H9 (cell line): Measurements from ENCODE around the gene RPS17. TPM values are rescaled to one million over a fixed set of nuclear protein-coding genes. Genes with fewer than 3 reads are reported as not detected.

Experiments
- DNase-seq: peaks from one replicate; pipeline ENCODE4 v3.0.0-alpha.2; 2017
- H2AFZ ChIP-seq: one replicate; pipeline ENCODE4 v1.6.1; 2013; ENCODE audit warnings: mild to moderate bottlenecking, low read length, control low read depth, moderate library complexity
- H2AK5ac ChIP-seq: 2 replicates; pipeline ENCODE4 v1.6.1; 2013; ENCODE audit warnings: low read length, control low read depth, mixed read lengths; ENCODE audit not compliant: insufficient read length
- H2BK120ac ChIP-seq: one replicate; pipeline ENCODE4 v1.6.1; 2013; ENCODE audit warnings: low read depth, mild to moderate bottlenecking, low read length, control low read depth, inconsistent platforms; ENCODE audit not compliant: poor library complexity, severe bottlenecking
- H2BK12ac ChIP-seq: 2 replicates; pipeline ENCODE4 v1.6.1; 2013; ENCODE audit warnings: low read length, control low read depth, mixed read lengths, low read depth; ENCODE audit not compliant: insufficient read length
- H2BK15ac ChIP-seq: 2 replicates; pipeline ENCODE4 v1.6.1; 2013; ENCODE audit warnings: low read depth, low read length, control low read depth
- H2BK20ac ChIP-seq: one replicate; pipeline ENCODE4 v1.6.1; 2013; ENCODE audit warnings: low read depth, mild to moderate bottlenecking, low read length, control low read depth, inconsistent platforms; ENCODE audit not compliant: poor library complexity, severe bottlenecking
- H2BK5ac ChIP-seq: 2 replicates; pipeline ENCODE4 v1.6.1; 2013; ENCODE audit warnings: low read length, control low read depth, mixed read lengths; ENCODE audit not compliant: insufficient read length
- H3K14ac ChIP-seq: 2 replicates; pipeline ENCODE4 v1.6.1; 2013; ENCODE audit warnings: low read length, control low read depth; ENCODE audit not compliant: insufficient read depth
- H3K18ac ChIP-seq: 2 replicates; pipeline ENCODE4 v1.6.1; 2013; ENCODE audit warnings: low read depth, mild to moderate bottlenecking, mixed read lengths, low read length, control low read depth; ENCODE audit not compliant: insufficient read length
- H3K23ac ChIP-seq: 2 replicates; pipeline ENCODE4 v1.6.1; 2013; ENCODE audit warnings: low read length, control low read depth, mixed read lengths, low read depth; ENCODE audit not compliant: insufficient read length
- H3K23me2 ChIP-seq: 2 replicates; pipeline ENCODE4 v1.6.1; 2013; ENCODE audit warnings: low read depth, mild to moderate bottlenecking, mixed read lengths, low read length, control low read depth; ENCODE audit not compliant: insufficient read length, poor library complexity, severe bottlenecking
- H3K27ac ChIP-seq: 2 replicates; pipeline ENCODE4 v1.5.1; 2013; ENCODE audit warnings: low read length, control low read depth, mixed read lengths, low read depth; ENCODE audit not compliant: insufficient read length
- H3K27me3 ChIP-seq: 2 replicates; pipeline ENCODE4 v1.6.1; 2013; ENCODE audit warnings: low read length, control low read depth, inconsistent platforms; ENCODE audit not compliant: insufficient read depth
- H3K4ac ChIP-seq: 2 replicates; pipeline ENCODE4 v1.6.1; 2013; ENCODE audit warnings: low read depth, mild to moderate bottlenecking, control low read depth, inconsistent platforms, low read length, moderate library complexity
- H3K4me1 ChIP-seq: 2 replicates; pipeline ENCODE4 v1.6.1; 2013; ENCODE audit warnings: low read length, control low read depth, inconsistent platforms; ENCODE audit not compliant: insufficient read depth
- H3K4me2 ChIP-seq: 2 replicates; pipeline ENCODE4 v1.6.1; 2013; ENCODE audit warnings: low read length, control low read depth, mixed read lengths; ENCODE audit not compliant: insufficient read length, insufficient read depth
- H3K56ac ChIP-seq: 2 replicates; pipeline ENCODE4 v1.6.1; 2013; ENCODE audit warnings: low read depth, mild to moderate bottlenecking, mixed read lengths, low read length, control low read depth; ENCODE audit not compliant: insufficient read length
- H3K79me1 ChIP-seq: 2 replicates; pipeline ENCODE4 v1.6.1; 2013; ENCODE audit warnings: low read depth, mild to moderate bottlenecking, moderate library complexity, low read length, control low read depth, inconsistent platforms; ENCODE audit not compliant: insufficient read depth, poor library complexity, severe bottlenecking
- H3K79me2 ChIP-seq: 2 replicates; pipeline ENCODE4 v1.6.1; 2013; ENCODE audit warnings: low read length, control low read depth, inconsistent platforms; ENCODE audit not compliant: insufficient read depth
- H3K9ac ChIP-seq: 2 replicates; pipeline ENCODE4 v1.6.1; 2013; ENCODE audit warnings: low read length, control low read depth, mixed read lengths; ENCODE audit not compliant: insufficient read length; ENCODE audit errors: extremely low read depth
- H3K9me3 ChIP-seq: one replicate; pipeline ENCODE4 v1.6.1; 2013; ENCODE audit warnings: low read depth, low read length, inconsistent platforms; ENCODE audit not compliant: control insufficient read depth
- H3T11ph ChIP-seq: one replicate; pipeline ENCODE4 v1.6.1; 2013; ENCODE audit warnings: mild to moderate bottlenecking, low read length, control low read depth, inconsistent platforms
- H4K20me1 ChIP-seq: one replicate; pipeline ENCODE4 v1.6.1; 2013; ENCODE audit not compliant: control insufficient read depth, insufficient read length, insufficient read depth
- H4K5ac ChIP-seq: 2 replicates; pipeline ENCODE4 v1.6.1; 2013; ENCODE audit warnings: low read depth, mild to moderate bottlenecking, mixed read lengths, low read length, control low read depth; ENCODE audit not compliant: insufficient read length
- H4K8ac ChIP-seq: replicated peaks from 2 replicates; pipeline ENCODE4 v1.6.1; 2013; ENCODE audit warnings: low read length, control low read depth, mixed read lengths, low read depth; ENCODE audit not compliant: insufficient read length
- H4K91ac ChIP-seq: 2 replicates; pipeline ENCODE4 v1.6.1; 2013; ENCODE audit warnings: low read depth, mild to moderate bottlenecking, moderate library complexity, mixed read lengths, low read length, control low read depth; ENCODE audit not compliant: insufficient read length
- H3K27ac Mint-ChIP-seq, 3 experiments: 2 replicates in 2 of 3; 3 replicates in 1 of 3; pipeline ENCODE4 v1.8.0; 2020 to 2021; ENCODE audit warnings: mixed read lengths in 3 of 3, mild to moderate bottlenecking in 1 of 3, moderate library complexity in 1 of 3
- H3K27me3 Mint-ChIP-seq: 2 replicates; pipeline ENCODE4 v1.8.0; 2021; ENCODE audit warnings: low read depth, mild to moderate bottlenecking, moderate library complexity, mixed read lengths
- H3K36me3 Mint-ChIP-seq, 3 experiments: 2 replicates in 2 of 3; 3 replicates in 1 of 3; pipeline ENCODE4 v1.8.0; 2020 to 2021; ENCODE audit warnings: low read depth in 3 of 3, mixed read lengths in 3 of 3; ENCODE audit not compliant: insufficient read depth in 1 of 3
- H3K4me1 Mint-ChIP-seq, 2 experiments: 2 replicates each; pipeline ENCODE4 v1.8.0; 2020; ENCODE audit warnings: mixed read lengths in 2 of 2
- H3K4me3 Mint-ChIP-seq, 2 experiments: 2 replicates in 1 of 2; 3 replicates in 1 of 2; pipeline ENCODE4 v1.8.0; 2020 to 2021; ENCODE audit warnings: mild to moderate bottlenecking in 2 of 2, mixed read lengths in 2 of 2, moderate library complexity in 1 of 2
- H3K9me3 Mint-ChIP-seq, 2 experiments: 2 replicates in 1 of 2; 3 replicates in 1 of 2; pipeline ENCODE4 v1.8.0; 2020; ENCODE audit warnings: mild to moderate bottlenecking in 2 of 2, mixed read lengths in 2 of 2, moderate library complexity in 1 of 2
- WGBS: extraction: QIAGEN DNeasy Blood & Tissue Kit; methylation state at CpG from one replicate; pipeline ENCODE4 v1.1.7; 2013; ENCODE audit warnings: missing lambda C conversion rate, low lambda C conversion rate, mixed read lengths; ENCODE audit not compliant: insufficient read length; ENCODE audit errors: extremely low coverage; 5-methylcytosine and 5-hydroxymethylcytosine counted together
- total RNA-seq: library from RNA; stranded (reverse); gene quantifications from 2 replicates; pipeline ENCODE4 v1.2.1, GENCODE V29; 2021
- TF ChIP-seq, protein P1 (sequence below): fragments of 200-600 bp; sonication (generic); conservative IDR thresholded peaks from 3 replicates; pipeline ENCODE4 v1.8.0; 2021; ENCODE audit warnings: antibody characterized with exemption, mild to moderate bottlenecking

The RPS17 gene
- total RNA-seq, 1 experiment from 2014 or later: 2,597 TPM

DNA sequence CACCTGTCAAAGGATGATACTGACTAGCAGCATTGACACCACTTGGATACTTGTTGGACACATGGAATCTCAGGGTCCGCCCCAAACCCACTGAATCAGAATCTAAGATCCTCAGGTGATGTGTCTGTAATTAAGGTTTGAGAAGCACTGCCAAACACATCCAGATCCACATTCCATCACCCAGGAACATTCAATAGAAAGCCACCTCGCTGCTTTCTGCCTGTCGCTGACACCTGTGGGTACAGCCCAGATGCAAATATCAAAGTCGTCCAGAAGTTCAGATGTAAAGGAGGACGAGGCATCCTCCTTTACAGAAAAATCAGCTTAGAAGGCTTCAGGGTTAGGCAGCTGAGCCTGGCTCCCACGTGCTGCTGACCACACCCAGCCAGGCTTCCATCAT lies 5.2 kb upstream of the RPS17 start:
- H3K79me2 ChIP-seq: no peaks in the 10 kb centered on the region
- no peak overlapping the region for H2BK15ac ChIP-seq
- DNase-seq: no peak
- peaks cover 4% of the 10 kb centered on the region; the same call in 1 of the 2 replicates for H3K4me1 ChIP-seq
- H3K27me3 Mint-ChIP-seq: peaks cover 13% of the 10 kb centered on the region
- no peak overlapping the region for H2AFZ ChIP-seq
- H3K27me3 ChIP-seq: no peaks in the 10 kb centered on the region; the same call in 1 of the 2 replicates
- no peak overlapping the region for H2BK20ac ChIP-seq
- no peak overlapping the region for H3K18ac ChIP-seq
- no peak overlapping the region for H3K4me2 ChIP-seq
- peaks cover 21 to 23% of the 10 kb centered on the region in 2 experiments for H3K4me1 Mint-ChIP-seq
- no peaks in the 10 kb centered on the region for H3K9me3 Mint-ChIP-seq
- no peaks in the 10 kb centered on the region; a peak in 2 of 7 replicates for H3K36me3 Mint-ChIP-seq
- no peak overlapping the region for H3K14ac ChIP-seq
- no peak overlapping the region for H2BK12ac ChIP-seq
- H3T11ph ChIP-seq: no peak overlapping the region
- no peak overlapping the region for H3K56ac ChIP-seq
- no peak overlapping the region for H3K27ac Mint-ChIP-seq
- H4K5ac ChIP-seq: no peak overlapping the region
- H4K91ac ChIP-seq: no peak overlapping the region
- H3K23ac ChIP-seq: no peak overlapping the region
- no peak overlapping the region for H2BK5ac ChIP-seq
- no peaks in the 10 kb centered on the region for H3K9me3 ChIP-seq
- H3K9ac ChIP-seq: no peak overlapping the region
- TF ChIP-seq, protein P1, sequence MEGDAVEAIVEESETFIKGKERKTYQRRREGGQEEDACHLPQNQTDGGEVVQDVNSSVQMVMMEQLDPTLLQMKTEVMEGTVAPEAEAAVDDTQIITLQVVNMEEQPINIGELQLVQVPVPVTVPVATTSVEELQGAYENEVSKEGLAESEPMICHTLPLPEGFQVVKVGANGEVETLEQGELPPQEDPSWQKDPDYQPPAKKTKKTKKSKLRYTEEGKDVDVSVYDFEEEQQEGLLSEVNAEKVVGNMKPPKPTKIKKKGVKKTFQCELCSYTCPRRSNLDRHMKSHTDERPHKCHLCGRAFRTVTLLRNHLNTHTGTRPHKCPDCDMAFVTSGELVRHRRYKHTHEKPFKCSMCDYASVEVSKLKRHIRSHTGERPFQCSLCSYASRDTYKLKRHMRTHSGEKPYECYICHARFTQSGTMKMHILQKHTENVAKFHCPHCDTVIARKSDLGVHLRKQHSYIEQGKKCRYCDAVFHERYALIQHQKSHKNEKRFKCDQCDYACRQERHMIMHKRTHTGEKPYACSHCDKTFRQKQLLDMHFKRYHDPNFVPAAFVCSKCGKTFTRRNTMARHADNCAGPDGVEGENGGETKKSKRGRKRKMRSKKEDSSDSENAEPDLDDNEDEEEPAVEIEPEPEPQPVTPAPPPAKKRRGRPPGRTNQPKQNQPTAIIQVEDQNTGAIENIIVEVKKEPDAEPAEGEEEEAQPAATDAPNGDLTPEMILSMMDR: no peak
- no peak overlapping the region for H2BK120ac ChIP-seq
- no peak overlapping the region for H3K4ac ChIP-seq
- no peak overlapping the region for H3K27ac ChIP-seq
- WGBS: no CpG with 5 or more reads among the region's 6 CpGs
- no peaks in the 10 kb centered on the region for H4K20me1 ChIP-seq
- no peak overlapping the region for H2AK5ac ChIP-seq
- H3K23me2 ChIP-seq: no peaks in the 10 kb centered on the region
- H4K8ac ChIP-seq: no peak overlapping the region
- no peak overlapping the region for H3K4me3 Mint-ChIP-seq
- H3K79me1 ChIP-seq: no peaks in the 10 kb centered on the region
